Stimulated activated memory B cell treated with anti-CD40 and anti-IgM and Interleukin-4, amounts not matched to agents 10 μg/mL and 1 μg/mL and 100 μg/mL, for 72 hours (primary cell): Measurements from ENCODE around the gene DHRS7C.

ENCODE experiments used
- ATAC-seq: fragments of 150-1000 bp; cut with Tn5 transposase; 2 replicates; pipeline ENCODE4 v1.10.0; 2021
- H3K27ac Mint-ChIP-seq: one replicate; pipeline ENCODE4 v1.8.0; 2022; ENCODE audit warnings: mild to moderate bottlenecking, mixed read lengths
- H3K27me3 Mint-ChIP-seq: one replicate; pipeline ENCODE4 v1.8.0; 2022; ENCODE audit warnings: mixed read lengths
- H3K36me3 Mint-ChIP-seq: one replicate; pipeline ENCODE4 v1.8.0; 2022; ENCODE audit warnings: mixed read lengths
- H3K4me1 Mint-ChIP-seq: one replicate; pipeline ENCODE4 v1.8.0; 2022; ENCODE audit warnings: mixed read lengths
- H3K4me3 Mint-ChIP-seq: one replicate; pipeline ENCODE4 v1.8.0; 2022; ENCODE audit warnings: mild to moderate bottlenecking, moderate library complexity, mixed read lengths
- H3K9me3 Mint-ChIP-seq: one replicate; pipeline ENCODE4 v1.8.0; 2022; ENCODE audit warnings: mixed read lengths

Gene DHRS7C

DNA sequence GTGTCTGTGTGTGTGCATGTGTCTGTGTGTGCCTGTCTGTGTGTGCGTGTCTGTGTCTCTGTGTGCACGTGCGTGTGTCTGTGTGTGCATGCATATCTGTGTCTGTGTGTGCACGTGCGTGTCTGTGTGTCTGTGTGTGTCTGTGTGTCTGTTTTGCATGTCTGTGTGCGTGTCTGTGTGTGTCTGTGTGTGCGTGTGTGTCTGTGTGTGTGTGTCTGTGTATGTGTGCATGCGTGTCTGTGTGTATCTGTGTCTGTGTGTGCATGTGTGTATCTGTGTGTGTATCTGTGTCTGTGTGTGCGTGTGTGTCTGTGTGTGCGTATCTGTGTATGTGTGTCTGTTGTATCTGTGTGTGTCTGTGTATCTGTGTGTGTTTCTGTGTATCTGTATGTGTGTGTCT lies 25.1 kb upstream of the DHRS7C start:
- no peak overlapping the region for H3K4me3 Mint-ChIP-seq
- ATAC-seq: no peak
- H3K36me3 Mint-ChIP-seq: no peaks in the 10 kb centered on the region
- H3K4me1 Mint-ChIP-seq: no peaks in the 10 kb centered on the region
- no peak overlapping the region for H3K27ac Mint-ChIP-seq
- H3K27me3 Mint-ChIP-seq: no peaks in the 10 kb centered on the region
- H3K9me3 Mint-ChIP-seq: peaks cover 8% of the 10 kb centered on the region

DNA sequence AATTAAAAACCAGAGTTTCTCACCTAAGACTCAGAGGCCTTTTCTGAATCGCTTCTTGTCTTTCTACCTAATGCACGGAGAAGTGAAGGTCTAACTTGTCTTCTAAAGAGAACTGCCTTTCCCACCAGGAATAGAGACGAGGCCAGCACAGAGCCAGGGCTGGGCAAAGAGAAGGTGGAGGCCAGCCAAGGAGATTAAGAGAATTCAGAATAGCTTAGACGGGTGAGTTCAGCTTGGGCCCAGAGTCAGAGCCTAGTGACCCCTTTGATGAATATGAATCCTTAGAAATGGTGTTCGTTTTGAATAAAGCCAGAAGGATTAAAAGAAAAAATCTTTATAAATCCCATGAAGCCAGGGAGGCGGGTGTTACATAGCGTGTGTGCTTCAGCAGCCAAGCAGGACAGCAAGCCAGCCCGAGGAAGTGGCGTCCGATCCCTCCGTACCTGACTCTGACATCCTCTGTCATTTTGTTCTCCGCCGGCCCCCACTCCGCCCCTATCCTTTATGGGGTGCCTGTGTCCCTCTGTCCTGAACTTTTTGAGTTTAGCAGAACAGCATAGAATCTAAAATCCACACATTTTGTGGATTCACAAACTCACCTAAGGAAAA lies 23.0 kb upstream of the DHRS7C start:
- Mint-ChIP-seq H3K27me3 (no peaks in the 10 kb centered on the region), H3K4me3 (no peak overlapping the region), H3K9me3 (peaks cover 8% of the 10 kb centered on the region), H3K36me3 (no peaks in the 10 kb centered on the region), H3K27ac (no peak overlapping the region), H3K4me1 (no peaks in the 10 kb centered on the region)
- no peak for ATAC-seq

DNA sequence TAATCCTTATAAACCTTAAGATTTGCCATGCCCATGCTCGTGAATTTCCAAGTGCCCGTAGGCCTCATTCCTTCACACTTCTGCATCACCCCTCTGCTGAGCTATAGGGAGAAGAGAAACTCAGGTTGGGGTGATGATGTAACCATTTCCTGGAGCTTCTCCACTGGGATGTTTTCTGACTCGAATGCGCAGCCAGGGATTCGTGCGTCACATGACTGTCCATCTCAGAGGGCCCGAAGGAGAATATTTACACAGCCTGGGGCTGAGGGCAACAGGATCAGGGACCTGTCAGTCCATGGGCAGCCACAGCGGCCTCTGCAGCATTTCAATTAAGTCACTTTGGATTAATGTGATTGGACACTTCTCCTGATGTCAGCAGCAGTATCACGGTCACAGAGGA lies 21.8 kb upstream of the DHRS7C start:
- no peaks in the 10 kb centered on the region for H3K27me3 Mint-ChIP-seq

DNA sequence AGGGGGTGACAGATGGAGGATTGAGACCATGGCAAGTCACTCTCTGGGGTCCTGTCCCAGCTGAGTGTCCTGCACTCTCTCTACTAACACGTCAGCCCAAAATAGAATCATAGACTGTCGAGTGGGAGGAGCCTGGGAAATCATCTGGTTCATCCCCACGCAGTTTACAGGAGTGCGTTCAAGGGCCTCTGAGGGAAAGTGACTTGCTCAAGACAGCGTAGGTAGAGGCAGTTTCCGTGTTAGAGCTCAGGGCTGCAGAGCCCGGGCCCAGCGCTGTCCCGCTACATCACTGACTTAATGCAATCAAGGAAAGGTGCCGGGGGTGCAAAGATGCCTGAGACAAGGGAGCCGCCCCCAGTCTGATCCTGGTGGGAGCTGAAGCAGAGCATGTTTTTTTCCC lies 20.1 kb upstream of the DHRS7C start:
- no peak for ATAC-seq
- Mint-ChIP-seq H3K4me1 (no peaks in the 10 kb centered on the region), H3K4me3 (no peak overlapping the region), H3K27me3 (no peaks in the 10 kb centered on the region), H3K9me3 (peaks cover 5% of the 10 kb centered on the region), H3K27ac (no peak overlapping the region), H3K36me3 (no peaks in the 10 kb centered on the region)

More for the DNA sequence above, 21.8 kb upstream of the DHRS7C start:
- ATAC-seq: no peak
- no peaks in the 10 kb centered on the region for H3K4me1 Mint-ChIP-seq
- H3K27ac Mint-ChIP-seq: no peak overlapping the region
- no peak overlapping the region for H3K4me3 Mint-ChIP-seq
- H3K9me3 Mint-ChIP-seq: peaks cover 8% of the 10 kb centered on the region
- no peaks in the 10 kb centered on the region for H3K36me3 Mint-ChIP-seq

DNA sequence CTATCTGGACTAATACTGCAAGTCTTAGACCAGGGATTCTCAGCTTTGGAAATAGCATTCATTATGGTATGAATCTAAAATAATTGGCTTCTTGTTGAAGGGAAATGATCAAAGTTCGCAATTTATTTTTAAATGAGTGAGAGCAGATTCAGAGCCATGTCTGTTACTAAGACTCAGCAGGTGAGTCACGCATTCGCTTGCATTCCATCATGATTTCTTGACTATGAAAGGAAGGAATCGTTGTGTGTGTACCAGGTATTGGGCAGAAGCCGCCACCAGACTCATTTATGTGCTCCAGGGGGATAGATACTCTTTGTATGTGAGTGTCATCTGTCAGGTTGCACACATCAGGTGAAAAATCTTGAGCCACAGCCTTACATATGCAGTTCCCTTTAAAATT lies 19.7 kb upstream of the DHRS7C start:
- no peaks in the 10 kb centered on the region for H3K36me3 Mint-ChIP-seq
- no peak overlapping the region for H3K4me3 Mint-ChIP-seq
- no peaks in the 10 kb centered on the region for H3K27me3 Mint-ChIP-seq
- no peak overlapping the region for H3K27ac Mint-ChIP-seq
- ATAC-seq: no peak
- peaks cover under 1% of the 10 kb centered on the region for H3K9me3 Mint-ChIP-seq
- no peaks in the 10 kb centered on the region for H3K4me1 Mint-ChIP-seq

DNA sequence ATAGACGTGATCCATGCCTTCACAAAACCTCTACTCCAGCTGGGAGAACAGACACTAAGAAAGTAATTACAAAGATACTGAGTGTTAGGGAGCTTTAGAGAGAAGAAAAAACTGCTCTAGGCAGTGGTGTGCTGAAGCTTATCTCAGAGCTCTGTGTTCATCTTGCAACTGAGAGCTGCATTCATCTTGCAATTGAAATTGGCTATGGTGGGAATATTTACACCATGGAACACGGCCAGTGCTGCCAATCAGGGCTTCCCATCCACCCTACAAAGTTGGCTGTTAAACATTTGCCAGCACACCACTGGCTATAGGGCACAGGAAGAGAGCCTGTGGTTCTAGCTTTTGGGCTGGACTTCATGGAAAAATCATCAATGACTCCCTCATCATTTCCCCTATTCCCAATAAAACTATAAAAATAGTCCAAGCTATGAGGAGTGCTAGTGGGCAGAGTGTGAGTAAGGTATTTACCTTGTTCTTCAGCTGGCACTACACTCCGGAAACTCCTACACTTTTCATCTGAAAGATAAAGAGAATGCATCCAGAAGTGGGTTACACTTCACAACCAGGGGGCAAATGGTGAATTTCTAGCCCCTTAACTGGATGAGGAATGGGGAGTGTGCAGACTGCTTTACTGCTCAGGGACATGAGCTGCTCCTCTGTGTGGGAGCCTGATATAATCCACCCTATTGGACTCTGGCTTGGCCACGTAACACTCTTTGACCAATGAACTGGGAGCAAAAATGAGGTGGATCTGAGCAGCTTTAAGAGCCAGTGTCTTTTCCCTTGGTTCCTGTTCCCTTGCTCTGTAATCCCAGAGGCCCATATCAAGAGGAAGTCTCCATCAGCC lies 18.9 kb upstream of the DHRS7C start:
- H3K4me3 Mint-ChIP-seq: no peak overlapping the region
- H3K4me1 Mint-ChIP-seq: no peaks in the 10 kb centered on the region
- no peaks in the 10 kb centered on the region for H3K9me3 Mint-ChIP-seq
- ATAC-seq: no peak
- no peaks in the 10 kb centered on the region for H3K36me3 Mint-ChIP-seq
- no peaks in the 10 kb centered on the region for H3K27me3 Mint-ChIP-seq
- no peak overlapping the region for H3K27ac Mint-ChIP-seq

DNA sequence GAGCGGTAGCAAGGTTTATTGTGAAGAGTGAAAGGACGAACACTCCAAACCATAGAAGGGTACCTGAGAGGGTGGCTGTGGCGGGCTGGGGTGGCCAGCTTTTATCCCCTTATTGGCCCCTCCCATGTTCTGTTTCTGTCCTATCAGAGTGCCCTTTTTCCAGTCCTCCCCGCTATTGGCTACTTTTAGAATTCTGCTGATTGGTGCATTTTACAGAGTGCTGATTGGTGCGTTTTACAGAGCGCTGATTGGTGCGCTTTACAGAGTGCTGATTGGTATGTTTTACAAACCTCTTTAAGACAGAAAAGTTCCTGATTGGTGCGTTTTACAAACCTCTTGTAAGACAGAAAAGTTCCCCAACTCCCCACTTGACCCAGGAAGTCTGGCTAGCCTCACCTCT lies 18.0 kb upstream of the DHRS7C start:
- Mint-ChIP-seq H3K4me1 (no peaks in the 10 kb centered on the region), H3K27me3 (no peaks in the 10 kb centered on the region), H3K4me3 (no peak overlapping the region), H3K27ac (no peak overlapping the region), H3K9me3 (peaks cover 5% of the 10 kb centered on the region), H3K36me3 (no peaks in the 10 kb centered on the region)
- no peak for ATAC-seq

DNA sequence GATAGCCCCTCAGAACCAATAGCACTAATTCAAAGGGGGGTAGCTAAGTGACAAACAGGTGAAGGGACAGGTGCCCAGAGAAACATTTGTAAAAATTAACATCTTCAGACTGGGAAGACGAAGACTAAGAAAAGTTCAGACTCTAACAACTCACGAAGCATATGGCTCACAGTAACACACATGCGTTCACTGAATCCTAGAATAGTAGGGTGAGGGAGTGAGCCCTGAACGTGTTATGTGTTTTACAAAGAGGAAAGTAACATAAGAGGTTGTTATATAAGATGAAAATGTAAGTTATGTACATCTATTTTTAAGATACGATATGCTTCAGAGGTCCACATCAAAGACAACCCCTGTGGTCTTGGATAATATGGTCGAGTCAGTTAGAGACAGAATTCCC lies 15.3 kb upstream of the DHRS7C start:
- Mint-ChIP-seq H3K9me3 (peaks cover 5% of the 10 kb centered on the region), H3K27ac (no peak overlapping the region)
- no peak for ATAC-seq

DNA sequence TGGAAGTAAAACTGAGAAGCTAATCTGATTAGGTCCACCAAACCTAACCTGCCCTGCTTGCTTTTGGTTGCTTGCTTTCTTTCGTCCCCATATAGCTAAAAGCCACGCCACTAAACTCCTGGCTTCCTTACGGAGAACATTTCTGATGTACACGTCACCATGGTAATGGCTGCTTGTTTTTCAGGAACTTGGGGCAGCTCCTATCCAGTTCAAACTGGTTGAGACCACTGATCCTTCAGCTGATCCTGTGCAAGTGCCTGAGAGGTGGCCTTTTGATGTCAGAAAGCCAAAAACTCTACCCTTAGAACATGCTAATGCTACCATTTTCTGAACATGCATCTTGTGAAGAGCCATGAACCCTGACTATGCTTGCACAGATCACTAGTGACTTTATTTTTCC lies 14.4 kb upstream of the DHRS7C start:
- Mint-ChIP-seq H3K36me3 (no peaks in the 10 kb centered on the region), H3K4me3 (no peak overlapping the region), H3K27ac (no peak overlapping the region), H3K27me3 (no peaks in the 10 kb centered on the region), H3K9me3 (peaks cover 5% of the 10 kb centered on the region), H3K4me1 (no peaks in the 10 kb centered on the region)
- ATAC-seq: no peak

More for the DNA sequence above, 15.3 kb upstream of the DHRS7C start:
- Mint-ChIP-seq H3K4me3 (no peak overlapping the region), H3K27me3 (no peaks in the 10 kb centered on the region), H3K4me1 (no peaks in the 10 kb centered on the region), H3K36me3 (no peaks in the 10 kb centered on the region)

DNA sequence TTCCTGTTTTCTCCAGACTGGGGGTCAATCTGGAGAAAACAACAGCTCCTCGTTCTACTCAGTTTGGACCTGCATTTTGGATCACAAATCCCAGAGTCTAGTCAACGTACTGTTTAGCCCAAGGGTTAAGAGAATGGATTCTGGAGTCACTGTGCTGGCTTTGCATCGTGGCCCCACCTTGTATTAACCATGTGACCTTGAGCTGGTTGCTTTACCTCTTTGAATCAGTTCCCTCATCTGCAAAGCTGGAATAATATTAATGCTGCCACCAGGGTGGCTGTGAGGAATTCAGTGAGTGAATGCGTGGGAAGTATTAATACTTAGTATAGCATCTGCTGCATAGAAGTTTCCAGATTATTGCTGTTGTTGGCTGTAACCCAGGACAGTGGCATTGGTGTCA lies 11.3 kb upstream of the DHRS7C start:
- ATAC-seq: no peak
- H3K9me3 Mint-ChIP-seq: peaks cover 5% of the 10 kb centered on the region
- no peaks in the 10 kb centered on the region for H3K4me1 Mint-ChIP-seq
- no peak overlapping the region for H3K27ac Mint-ChIP-seq
- H3K36me3 Mint-ChIP-seq: no peaks in the 10 kb centered on the region
- H3K4me3 Mint-ChIP-seq: no peak overlapping the region
- H3K27me3 Mint-ChIP-seq: peaks cover 16% of the 10 kb centered on the region

DNA sequence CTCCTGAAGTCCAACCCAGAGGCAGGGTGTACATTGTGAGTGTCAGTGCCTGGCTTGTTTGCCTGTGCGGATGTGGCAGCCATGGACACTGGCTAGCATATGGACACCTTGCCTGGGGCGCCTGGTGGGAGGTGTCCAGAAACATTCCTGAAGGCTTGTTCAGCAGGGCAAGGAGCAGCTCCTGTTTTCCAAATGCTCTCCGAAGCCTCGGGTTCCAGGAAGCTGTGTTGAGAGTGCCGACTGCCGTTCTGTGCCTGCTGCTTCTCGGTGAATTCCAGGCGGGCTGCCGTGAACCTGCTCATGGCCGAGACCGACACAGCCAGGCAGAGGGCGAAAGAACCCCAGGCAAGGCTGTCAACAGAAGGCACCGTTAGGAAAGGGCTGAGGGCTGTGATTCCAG lies 10.9 kb upstream of the DHRS7C start:
- no peak overlapping the region for H3K4me3 Mint-ChIP-seq
- H3K9me3 Mint-ChIP-seq: peaks cover 5% of the 10 kb centered on the region
- H3K36me3 Mint-ChIP-seq: no peaks in the 10 kb centered on the region
- H3K4me1 Mint-ChIP-seq: no peaks in the 10 kb centered on the region
- no peak for ATAC-seq
- H3K27ac Mint-ChIP-seq: no peak overlapping the region
- peaks cover 20% of the 10 kb centered on the region for H3K27me3 Mint-ChIP-seq

DNA sequence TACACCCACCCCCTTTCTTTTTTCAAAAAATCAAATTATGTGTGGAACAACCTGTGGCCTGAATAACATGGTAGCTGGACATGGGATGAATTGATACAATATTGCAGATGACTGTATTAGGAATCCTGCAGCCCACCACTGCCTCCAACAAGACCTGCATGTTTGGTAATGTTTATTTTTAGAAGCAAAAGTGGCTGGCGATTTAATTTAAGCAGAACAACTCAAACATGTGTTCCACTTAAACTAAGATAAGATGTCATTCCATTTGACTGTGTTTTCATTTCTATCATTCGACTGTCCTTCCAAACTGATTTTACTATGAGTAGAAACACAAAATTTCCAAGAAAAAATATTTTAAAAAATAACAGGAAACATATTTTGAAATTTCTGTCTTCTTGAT lies 10.1 kb upstream of the DHRS7C start:
- H3K27ac Mint-ChIP-seq: no peak overlapping the region
- ATAC-seq: no peak
- H3K4me3 Mint-ChIP-seq: no peak overlapping the region
- no peaks in the 10 kb centered on the region for H3K4me1 Mint-ChIP-seq
- no peaks in the 10 kb centered on the region for H3K36me3 Mint-ChIP-seq
- H3K27me3 Mint-ChIP-seq: peaks cover 23% of the 10 kb centered on the region
- peaks cover 5% of the 10 kb centered on the region for H3K9me3 Mint-ChIP-seq

DNA sequence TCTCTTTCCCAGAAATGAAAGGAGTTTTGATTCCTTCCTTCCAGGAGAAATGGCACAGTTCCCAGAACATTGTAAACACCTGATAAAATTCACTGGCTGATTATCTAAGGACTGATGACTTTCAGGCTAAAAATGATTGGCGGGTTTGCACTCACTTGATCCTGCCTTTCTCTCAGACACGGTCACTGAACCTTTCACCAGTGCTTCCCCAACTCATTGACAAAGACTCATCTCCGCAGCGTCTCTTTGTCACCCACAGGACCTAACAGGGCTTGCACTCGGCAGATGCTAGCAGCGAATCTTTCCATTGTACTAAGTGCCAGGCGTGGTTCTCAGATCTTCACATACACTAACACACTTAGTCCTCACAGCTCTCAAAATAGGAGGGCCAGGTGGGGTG lies 7.3 kb upstream of the DHRS7C start:
- Mint-ChIP-seq H3K9me3 (no peaks in the 10 kb centered on the region), H3K27ac (no peak overlapping the region), H3K4me1 (no peaks in the 10 kb centered on the region), H3K36me3 (no peaks in the 10 kb centered on the region), H3K27me3 (peaks cover 23% of the 10 kb centered on the region), H3K4me3 (no peak overlapping the region)
- no peak for ATAC-seq

DNA sequence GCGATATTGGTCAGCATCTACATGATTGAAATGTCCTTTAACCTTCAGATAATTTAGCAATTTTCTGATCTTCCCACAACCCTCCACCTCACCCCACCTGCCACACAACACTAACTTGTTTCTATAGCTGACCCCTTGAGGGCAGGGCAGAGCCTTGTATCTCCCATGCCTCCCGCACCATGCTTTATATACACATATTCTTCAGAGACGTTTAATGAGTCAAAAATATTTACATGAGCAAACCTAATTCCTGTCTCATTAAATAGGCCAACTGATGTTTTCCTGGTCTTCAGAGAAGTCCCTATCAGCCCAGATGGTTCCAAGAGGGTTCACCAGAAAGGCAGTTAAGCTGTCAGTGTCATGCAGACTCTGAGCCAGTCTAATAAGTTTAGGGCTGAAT lies 6.6 kb upstream of the DHRS7C start:
- H3K4me3 Mint-ChIP-seq: no peak overlapping the region
- H3K27ac Mint-ChIP-seq: no peak overlapping the region
- no peak for ATAC-seq
- H3K27me3 Mint-ChIP-seq: peaks cover 23% of the 10 kb centered on the region
- H3K4me1 Mint-ChIP-seq: no peaks in the 10 kb centered on the region
- no peaks in the 10 kb centered on the region for H3K36me3 Mint-ChIP-seq
- no peaks in the 10 kb centered on the region for H3K9me3 Mint-ChIP-seq

DNA sequence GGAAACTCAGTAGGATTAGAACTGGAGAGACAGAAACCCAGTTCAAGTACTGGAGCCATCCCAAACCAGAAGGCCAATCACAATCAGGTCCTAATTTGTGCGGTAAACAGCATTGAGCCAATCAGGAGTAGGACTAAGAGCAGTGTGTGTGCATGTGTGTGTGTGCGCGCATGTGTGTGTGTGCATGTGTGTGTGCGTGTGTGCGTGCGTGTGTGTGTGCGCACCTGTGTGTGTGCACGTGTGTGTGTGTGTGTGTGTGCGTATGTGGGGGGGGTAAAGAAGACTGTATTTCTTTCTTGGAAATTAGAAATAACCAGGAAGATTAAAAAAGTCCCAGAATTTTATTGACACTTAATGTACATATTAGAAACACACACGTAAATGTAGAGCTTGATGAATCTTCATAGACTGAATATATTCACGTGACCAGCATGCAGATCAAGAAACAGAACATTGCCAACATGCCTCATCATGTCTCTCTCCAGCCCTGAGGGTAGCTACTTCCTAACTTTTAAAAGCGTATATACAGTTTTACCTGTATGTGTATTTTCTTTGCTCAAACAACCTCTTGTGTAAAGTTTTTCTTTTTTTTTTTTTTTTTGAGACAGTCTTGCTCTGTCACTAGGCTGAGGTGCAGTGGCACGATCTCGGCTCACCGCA lies 919 bp upstream of the DHRS7C start:
- ATAC-seq: no peak

DNA sequence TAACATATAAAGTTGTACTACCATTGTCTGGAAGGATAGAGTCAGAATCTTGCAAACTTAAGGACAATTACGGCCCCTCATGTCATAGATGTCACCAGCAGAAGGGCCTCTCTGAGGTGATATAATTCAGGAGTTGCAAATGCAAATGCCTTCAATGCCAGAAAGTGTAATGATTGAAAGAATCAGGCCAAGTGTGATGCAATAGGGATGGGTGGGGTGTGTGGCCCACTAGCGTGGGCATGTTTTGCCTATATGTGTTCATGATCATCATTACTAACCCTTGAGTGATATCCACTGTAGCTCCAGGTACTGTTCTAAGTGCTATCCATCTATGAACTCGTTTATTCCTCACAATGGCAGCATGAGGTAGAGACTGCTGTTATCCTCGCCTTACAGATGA lies 1.1 kb downstream of the DHRS7C start:
- Mint-ChIP-seq H3K9me3 (no peaks in the 10 kb centered on the region), H3K36me3 (no peaks in the 10 kb centered on the region), H3K4me3 (no peak overlapping the region), H3K27me3 (no peaks in the 10 kb centered on the region), H3K4me1 (no peaks in the 10 kb centered on the region), H3K27ac (no peak overlapping the region)
- no peak for ATAC-seq

More for the DNA sequence above, 919 bp upstream of the DHRS7C start:
- H3K27ac Mint-ChIP-seq: no peak overlapping the region
- no peaks in the 10 kb centered on the region for H3K9me3 Mint-ChIP-seq
- peaks cover 4% of the 10 kb centered on the region for H3K27me3 Mint-ChIP-seq
- H3K36me3 Mint-ChIP-seq: no peaks in the 10 kb centered on the region
- no peaks in the 10 kb centered on the region for H3K4me1 Mint-ChIP-seq
- H3K4me3 Mint-ChIP-seq: no peak overlapping the region
